PC-3 (cell line): ENCODE results near the gene FGF1. TPM values are rescaled to one million over a fixed set of nuclear protein-coding genes. Genes with fewer than 3 reads are reported as not detected.

Source experiments
- ATAC-seq: fragments of 200-7000 bp; cut with Tn5 transposase; 2 replicates; pipeline ENCODE4 v1.9.1; 2020; ENCODE audit warnings: mild to moderate bottlenecking, moderate library complexity
- BruUV-seq: library from RNA; stranded (reverse); fragments of 400-500 nt; replicated peaks from 2 replicates; lab custom pipeline; 2021; lab: Mats Ljungman, UMichigan
- CTCF ChIA-PET: fragments of 300-600 bp; sonication (Branson Sonifier 250); formaldehyde crosslinking; loops from one replicate; lab custom pipeline; 2022; ENCODE audit warnings: antibody characterized with exemption; lab: Charles Lee
- POLR2A ChIA-PET: fragments of 300-600 bp; sonication (Branson Sonifier 250); formaldehyde crosslinking; loops from one replicate; lab custom pipeline; 2022; ENCODE audit warnings: antibody characterized with exemption; ENCODE audit not compliant: unreplicated experiment; lab: Charles Lee
- DNase-seq: peaks from one replicate; pipeline ENCODE4 v3.0.0-alpha.2; 2015
- H2AFZ ChIP-seq: fragments of 300-600 bp; sonication (generic); 2 replicates; pipeline ENCODE4 v1.6.0; 2016; ENCODE audit warnings: antibody characterized with exemption, low read length
- H3F3A ChIP-seq: fragments of 300-600 bp; sonication (generic); one replicate; pipeline ENCODE4 v1.6.0; 2017; ENCODE audit warnings: antibody characterized with exemption, low read length, control low read depth, mild to moderate bottlenecking; ENCODE audit not compliant: unreplicated experiment
- H3K27ac ChIP-seq: fragments of 300-600 bp; sonication (generic); 2 replicates; pipeline ENCODE4 v1.5.1; 2016; ENCODE audit warnings: mild to moderate bottlenecking, low read length
- H3K27me3 ChIP-seq: fragments of 300-600 bp; sonication (generic); 2 replicates; pipeline ENCODE4 v1.6.1; 2016; ENCODE audit warnings: low read length, mixed read lengths
- H3K36me3 ChIP-seq: fragments of 300-600 bp; sonication (generic); 2 replicates; pipeline ENCODE4 v1.6.1; 2016; ENCODE audit warnings: low read depth, mixed run types, low read length, mixed read lengths
- H3K4me1 ChIP-seq: fragments of 300-600 bp; sonication (generic); 2 replicates; pipeline ENCODE4 v1.5.1; 2016; ENCODE audit warnings: low read length; ENCODE audit not compliant: insufficient read depth
- H3K4me2 ChIP-seq: fragments of 300-600 bp; sonication (generic); 2 replicates; pipeline ENCODE4 v1.6.0; 2016; ENCODE audit warnings: low read length
- H3K4me3 ChIP-seq: fragments of 300-600 bp; sonication (generic); 2 replicates; pipeline ENCODE4 v1.5.1; 2016; ENCODE audit warnings: mild to moderate bottlenecking, low read length, mixed read lengths
- H3K79me2 ChIP-seq: fragments of 300-600 bp; sonication (generic); 2 replicates; pipeline ENCODE4 v1.6.1; 2017; ENCODE audit warnings: low read length, mixed read lengths
- H3K9ac ChIP-seq: fragments of 300-600 bp; sonication (generic); 2 replicates; pipeline ENCODE4 v1.6.0; 2016; ENCODE audit warnings: mild to moderate bottlenecking, low read length
- H3K9me2 ChIP-seq: fragments of 300-600 bp; sonication (generic); replicated peaks from 2 replicates; pipeline ENCODE4 v1.6.1; 2016; ENCODE audit warnings: mixed run types, low read length, mixed read lengths
- H3K9me3 ChIP-seq: fragments of 300-600 bp; sonication (generic); 2 replicates; pipeline ENCODE4 v1.6.1; 2016; ENCODE audit warnings: low read length, mixed read lengths
- H4K20me1 ChIP-seq: fragments of 300-600 bp; sonication (generic); 2 replicates; pipeline ENCODE4 v1.6.1; 2016; ENCODE audit warnings: low read length, mixed read lengths
- EZH2 ChIP-seq: fragments of 300-600 bp; sonication (generic); IDR thresholded peaks from one replicate; pipeline ENCODE4 v1.6.1; 2017; ENCODE audit warnings: antibody characterized with exemption, mild to moderate bottlenecking, low read length; ENCODE audit not compliant: unreplicated experiment
- EZH2phosphoT487 ChIP-seq: fragments of 300-600 bp; sonication (generic); IDR thresholded peaks from 2 replicates; pipeline ENCODE4 v1.6.1; 2018; ENCODE audit warnings: mild to moderate bottlenecking, antibody characterized with exemption, low read length, borderline replicate concordance
- intact Hi-C: fragments of 100-400 bp; cut with micrococcal nuclease; formaldehyde crosslinking; loops from 2 replicates; pipeline ENCODE4 v1.9.0; 2023
- total RNA-seq: library from RNA; depleted of rRNA; stranded (reverse); fragments of >200 nt; gene quantifications from 2 replicates; pipeline ENCODE4 v1.2.3, GENCODE V29; 2014
- TF ChIP-seq, protein P1 (sequence below): fragments of 300-600 bp; sonication (generic); conservative IDR thresholded peaks from 2 replicates; pipeline ENCODE4 v1.5.1; 2017; ENCODE audit warnings: antibody characterized with exemption, low read depth, mild to moderate bottlenecking, low read length

Gene FGF1
- total RNA-seq, 1 experiment from 2014 or later, result 1.5 TPM

GRCh38 chr5:142584891-142585290, 101.0 kb downstream of the FGF1 start:
- H3K79me2 ChIP-seq, result no peaks in the 10 kb centered on the region
- POLR2A ChIA-PET, result no interaction called here

GRCh38 chr5:142578161-142578830, 107.6 kb downstream of the FGF1 start:
- POLR2A ChIA-PET, result no interaction called here
- H3K9ac ChIP-seq, result no peak overlapping the region
- BruUV-seq, result no TSS peak
- H3K79me2 ChIP-seq, result no peaks in the 10 kb centered on the region
- no peaks in the 10 kb centered on the region for H4K20me1 ChIP-seq
- no peaks in the 10 kb centered on the region for H3K9me3 ChIP-seq
- intact Hi-C loops, result no loop called here
- no peak for DNase-seq
- H3K27me3 ChIP-seq, result no peaks in the 10 kb centered on the region
- no peak for ATAC-seq
- H3F3A ChIP-seq, result no peaks in the 10 kb centered on the region
- H3K27ac ChIP-seq, result no peak overlapping the region
- TF ChIP-seq, protein P1, sequence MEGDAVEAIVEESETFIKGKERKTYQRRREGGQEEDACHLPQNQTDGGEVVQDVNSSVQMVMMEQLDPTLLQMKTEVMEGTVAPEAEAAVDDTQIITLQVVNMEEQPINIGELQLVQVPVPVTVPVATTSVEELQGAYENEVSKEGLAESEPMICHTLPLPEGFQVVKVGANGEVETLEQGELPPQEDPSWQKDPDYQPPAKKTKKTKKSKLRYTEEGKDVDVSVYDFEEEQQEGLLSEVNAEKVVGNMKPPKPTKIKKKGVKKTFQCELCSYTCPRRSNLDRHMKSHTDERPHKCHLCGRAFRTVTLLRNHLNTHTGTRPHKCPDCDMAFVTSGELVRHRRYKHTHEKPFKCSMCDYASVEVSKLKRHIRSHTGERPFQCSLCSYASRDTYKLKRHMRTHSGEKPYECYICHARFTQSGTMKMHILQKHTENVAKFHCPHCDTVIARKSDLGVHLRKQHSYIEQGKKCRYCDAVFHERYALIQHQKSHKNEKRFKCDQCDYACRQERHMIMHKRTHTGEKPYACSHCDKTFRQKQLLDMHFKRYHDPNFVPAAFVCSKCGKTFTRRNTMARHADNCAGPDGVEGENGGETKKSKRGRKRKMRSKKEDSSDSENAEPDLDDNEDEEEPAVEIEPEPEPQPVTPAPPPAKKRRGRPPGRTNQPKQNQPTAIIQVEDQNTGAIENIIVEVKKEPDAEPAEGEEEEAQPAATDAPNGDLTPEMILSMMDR, result no peak
- TF ChIP-seq EZH2, result no peak
- TF ChIP-seq EZH2phosphoT487, result no peak
- H3K4me3 ChIP-seq, result no peak overlapping the region
- H3K36me3 ChIP-seq, result no peaks in the 10 kb centered on the region
- H2AFZ ChIP-seq, result no peak overlapping the region
- no peaks in the 10 kb centered on the region for H3K4me1 ChIP-seq
- H3K4me2 ChIP-seq, result no peak overlapping the region
- H3K9me2 ChIP-seq, result no peaks in the 10 kb centered on the region
- CTCF ChIA-PET, result no interaction called here

More at GRCh38 chr5:142584891-142585290, 101.0 kb downstream of the FGF1 start:
- H3K36me3 ChIP-seq, result no peaks in the 10 kb centered on the region
- intact Hi-C loops, result no loop called here
- H3K4me2 ChIP-seq, result no peak overlapping the region
- H3K27me3 ChIP-seq, result no peaks in the 10 kb centered on the region
- no peak for ATAC-seq
- no peak for DNase-seq
- H4K20me1 ChIP-seq, result no peaks in the 10 kb centered on the region
- no peak overlapping the region for H3K27ac ChIP-seq
- CTCF ChIA-PET, result no interaction called here
- no peaks in the 10 kb centered on the region for H3K9me3 ChIP-seq
- no peaks in the 10 kb centered on the region for H3K4me1 ChIP-seq
- H3K9ac ChIP-seq, result no peak overlapping the region
- BruUV-seq, result no TSS peak
- no peak overlapping the region for H2AFZ ChIP-seq
- TF ChIP-seq EZH2 (no peak), EZH2phosphoT487 (no peak)
- TF ChIP-seq, protein P1, result no peak
- H3F3A ChIP-seq, result no peaks in the 10 kb centered on the region
- no peaks in the 10 kb centered on the region for H3K9me2 ChIP-seq
- H3K4me3 ChIP-seq, result no peak overlapping the region

DNA sequence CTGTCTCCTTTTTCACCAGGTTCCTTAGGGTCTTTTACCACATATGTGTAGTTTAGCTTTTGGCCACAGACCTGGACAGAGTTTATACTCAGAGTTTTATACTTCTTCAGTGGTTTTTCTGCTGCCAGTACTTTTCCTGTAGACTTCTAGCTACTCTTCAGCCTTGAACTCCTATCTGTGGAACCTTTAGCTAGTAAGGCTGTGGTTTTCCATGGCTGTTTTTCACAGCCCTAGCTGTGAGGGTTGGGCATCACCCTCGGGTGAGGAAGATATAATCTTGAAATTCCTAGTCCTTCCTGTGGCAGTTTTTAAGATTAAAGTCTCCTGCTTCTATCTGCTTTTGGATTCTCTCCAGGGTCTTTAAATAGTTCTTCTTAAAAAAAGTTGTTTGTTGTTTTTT, 109.1 kb downstream of the FGF1 start:
- Histone ChIP-seq H3F3A (no peaks in the 10 kb centered on the region), H3K4me1 (no peaks in the 10 kb centered on the region), H3K9me2 (no peaks in the 10 kb centered on the region), H3K4me3 (no peak overlapping the region), H3K79me2 (no peaks in the 10 kb centered on the region), H3K27me3 (no peaks in the 10 kb centered on the region), H3K9ac (no peak overlapping the region), H3K9me3 (no peaks in the 10 kb centered on the region), H4K20me1 (no peaks in the 10 kb centered on the region), H3K36me3 (no peaks in the 10 kb centered on the region), H3K4me2 (no peak overlapping the region), H3K27ac (no peak overlapping the region), H2AFZ (no peak overlapping the region)
- BruUV-seq, result no TSS peak
- ChIA-PET POLR2A (no interaction called here), CTCF (no interaction called here)
- no peak for ATAC-seq
- intact Hi-C loops, result no loop called here
- DNase-seq, result no peak
- no peak for TF ChIP-seq EZH2
